HG02973 (cell line): Measurements from ENCODE around the gene TRIM36.
A peak's percentile ranks its signal among the peaks of the same experiment; 100 is the strongest.

Source experiments
- ATAC-seq: cut with Tn5 transposase; IDR thresholded peaks from one replicate; pipeline ENCODE4 v1.9.1; 2021; ENCODE audit warnings: moderate library complexity; ENCODE audit not compliant: unreplicated experiment

TRIM36 gene

GRCh38 chr5:115169487-115170133, at the start of gene TRIM36:
Gene TRIM36 (minus strand): TSS chr5:115169908. CDS start chr5:115169634, 274 bp downstream.
- ATAC-seq = peak; percentile 98

- ATAC-seq = no peak
These were observed 44.8 kb upstream of the TRIM36 start for GRCh38 chr5:115214541-115214940.

- peak; percentile 100 for ATAC-seq
These were observed 39.6 kb upstream of the TRIM36 start for GRCh38 chr5:115209279-115209678.

GRCh38 chr5:115202952-115203351, 33.2 kb upstream of the TRIM36 start:
- ATAC-seq = no peak

GRCh38 chr5:115196161-115196560, 26.5 kb upstream of the TRIM36 start:
- ATAC-seq = no peak

- no peak for ATAC-seq
These were observed 25.0 kb upstream of the TRIM36 start for GRCh38 chr5:115194676-115195075.

- no peak for ATAC-seq
These were observed 23.6 kb upstream of the TRIM36 start for GRCh38 chr5:115193295-115193694.

- ATAC-seq = no peak
These were observed 22.4 kb upstream of the TRIM36 start for GRCh38 chr5:115192098-115192497.

GRCh38 chr5:115191474-115192031, 21.8 kb upstream of the TRIM36 start:
- no peak for ATAC-seq

GRCh38 chr5:115190388-115190787, 20.7 kb upstream of the TRIM36 start:
- ATAC-seq = no peak

- ATAC-seq = no peak
These were observed 20.2 kb upstream of the TRIM36 start for GRCh38 chr5:115189866-115190265.

- no peak for ATAC-seq
These were observed 17.1 kb upstream of the TRIM36 start for GRCh38 chr5:115186794-115187193.

GRCh38 chr5:115184770-115185169, 15.1 kb upstream of the TRIM36 start:
- ATAC-seq = no peak

GRCh38 chr5:115181757-115182156, 12.0 kb upstream of the TRIM36 start:
- no peak for ATAC-seq

GRCh38 chr5:115180165-115180709, 10.5 kb upstream of the TRIM36 start:
- ATAC-seq = peak; percentile 50

GRCh38 chr5:115179394-115180164, 9.9 kb upstream of the TRIM36 start:
- no peak for ATAC-seq

GRCh38 chr5:115179030-115179393, 9.3 kb upstream of the TRIM36 start:
- no peak for ATAC-seq

GRCh38 chr5:115170929-115171510, 1.3 kb upstream of the TRIM36 start:
- no peak for ATAC-seq

GRCh38 chr5:115170134-115170928, 623 bp upstream of the TRIM36 start:
- ATAC-seq = peak; percentile 43

- ATAC-seq = peak; percentile 9
These were observed 750 bp downstream of the TRIM36 start for GRCh38 chr5:115168829-115169486.
